ENCODE measurements around the gene BSND.

BSND gene

GRCh38 chr1:54994355-54994990 is 4.3 kb upstream of the BSND start:
- DNase-seq: no peak

- no peak for DNase-seq
Measured at GRCh38 chr1:54995013-54995760, 3.5 kb upstream of the BSND start.

GRCh38 chr1:54995835-54996234 is 2.9 kb upstream of the BSND start:
- no peak for DNase-seq

GRCh38 chr1:54996359-54996868 is 2.3 kb upstream of the BSND start:
- DNase-seq: peak; percentile 58 to 65

- no peak for DNase-seq
Measured at GRCh38 chr1:54996869-54997710, 1.6 kb upstream of the BSND start.

- no peak for DNase-seq
Measured at GRCh38 chr1:54997711-54997986, 1.1 kb upstream of the BSND start.

- DNase-seq: no peak
Measured at GRCh38 chr1:54998100-54998499, 633 bp upstream of the BSND start.

- DNase-seq: no peak
Measured at GRCh38 chr1:55000110-55001085, 1.7 kb downstream of the BSND start.

- no peak for DNase-seq
Measured at GRCh38 chr1:55001311-55001710, 2.6 kb downstream of the BSND start.

- DNase-seq: no peak
Measured at GRCh38 chr1:55002686-55003085, 4.0 kb downstream of the BSND start.

GRCh38 chr1:55005351-55006140 is 6.8 kb downstream of the BSND start:
- no peak for DNase-seq

- no peak for DNase-seq
Measured at GRCh38 chr1:55006931-55007330, 8.2 kb downstream of the BSND start.

- DNase-seq: no peak
Measured at GRCh38 chr1:55007625-55008024, 8.9 kb downstream of the BSND start.

GRCh38 chr1:55010194-55010886 is 11.6 kb downstream of the BSND start:
- no peak for DNase-seq

GRCh38 chr1:55010887-55011217 is 12.1 kb downstream of the BSND start:
- no peak for DNase-seq

- DNase-seq: peak in 1 of 2 experiments; percentile 41
Measured at GRCh38 chr1:55012661-55013060, 13.9 kb downstream of the BSND start.

GRCh38 chr1:55015123-55015522 is 16.4 kb downstream of the BSND start:
- no peak for DNase-seq

- no peak for DNase-seq
Measured at GRCh38 chr1:55015731-55016620, 17.2 kb downstream of the BSND start.

GRCh38 chr1:55018395-55018794 is 19.7 kb downstream of the BSND start:
- no peak for DNase-seq

GRCh38 chr1:55021942-55022546 is 23.3 kb downstream of the BSND start:
- peak; percentile 89 to 94 for DNase-seq
